Measurements from ENCODE around the gene LHFPL4. TPM values are rescaled to one million over a fixed set of nuclear protein-coding genes. Genes with fewer than 3 reads are reported as not detected.

LHFPL4 gene
- total and polyA plus RNA-seq, 9 of the 15 experiments (the other 6 are each of a cell fraction or from before 2014, with no cell fraction given) = not detected

DNA sequence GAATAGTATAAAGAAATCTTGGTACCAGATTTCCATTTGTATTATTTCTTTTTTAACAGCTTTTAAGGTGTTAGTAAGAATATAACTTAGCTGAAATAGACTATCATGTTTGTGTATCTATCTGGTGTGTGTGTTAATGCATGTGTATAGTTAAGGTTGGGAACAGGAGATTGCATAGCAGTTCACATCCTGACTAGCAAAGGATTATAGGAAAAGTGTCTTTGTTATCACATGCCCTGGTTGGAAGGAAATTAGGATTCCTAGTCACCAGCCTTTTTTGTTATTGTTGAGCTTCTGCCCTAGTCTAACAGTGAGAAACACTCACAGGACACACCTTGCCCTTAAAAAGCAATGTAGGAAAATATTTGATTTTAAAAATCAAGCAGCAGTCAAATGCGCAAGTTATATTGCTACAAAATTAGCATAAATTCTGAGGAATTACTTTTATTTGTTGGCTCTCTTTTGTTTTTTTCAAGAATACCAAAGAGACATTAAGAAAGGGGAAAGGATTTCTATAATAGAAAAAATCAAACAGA lies 98.0 kb downstream of the LHFPL4 start:
- intact Hi-C loops (cut with micrococcal nuclease) (no loop called here), in situ Hi-C loops (cut with MboI) (no loop called here)
- no peak overlapping the region for H3K27ac ChIP-seq (ENCODE audit: extremely low read depth, low read depth, low read length)
- H3K27me3 ChIP-seq (ENCODE audit: control insufficient read depth in 2 of 2, insufficient read depth in 2 of 2, low read length in 2 of 2) = no peaks in the 10 kb centered on the region
- H3K4me1 ChIP-seq (replicated peaks in 1 of 2; ENCODE audit: control insufficient read depth in 2 of 2, insufficient read depth in 2 of 2, low read length in 2 of 2) = no peaks in the 10 kb centered on the region
- H3K9me3 ChIP-seq (replicated peaks; ENCODE audit: control insufficient read depth, insufficient read depth, low read depth, low read length) = no peaks in the 10 kb centered on the region
- ChIA-PET CTCF (ENCODE audit: low intra/inter-chr PET ratio) (no interaction called here), POLR2A (interaction anchor here (0.6 to 1.1 kb wide), 3 partner anchors 10 to 60 kb away, joined by 3 to 4 read pairs (median 4); no protein-coding TSS in a partner anchor)
- H3K9me1 ChIP-seq (ENCODE audit: control insufficient read depth, insufficient read depth, low read length) = no peaks in the 10 kb centered on the region
- TF ChIP-seq EP300 (IDR thresholded peaks at IDR 0.05; ENCODE audit: low read length) (no peak), MCM2 (IDR thresholded peaks at IDR 0.05; ENCODE audit: low read depth) (no peak), SNRNP70 (optimal IDR thresholded peaks at IDR 0.05; ENCODE audit: low read depth, low read length) (no peak), ZNF408 (CRISPR knock-in tag; IDR thresholded peaks at IDR 0.05; ENCODE audit: low read depth) (no peak), ZNF707 (CRISPR knock-in tag; conservative IDR thresholded peaks at IDR 0.05) (no peak), SRSF1 (IDR thresholded peaks at IDR 0.05; ENCODE audit: low read depth, low read length) (no peak), RNF2 (IDR thresholded peaks at IDR 0.05) (no peak), SAFB2 (IDR thresholded peaks at IDR 0.05; ENCODE audit: borderline replicate concordance, low read depth, low read length, severe bottlenecking) (no peak), ZNF445 (CRISPR knock-in tag; IDR thresholded peaks at IDR 0.05; ENCODE audit: low read depth) (no peak), TAF15 (IDR thresholded peaks at IDR 0.05; ENCODE audit: low read depth, low read length) (no peak), ZNF253 (CRISPR knock-in tag; conservative IDR thresholded peaks at IDR 0.05) (no peak)
- TF ChIP-seq, protein P1, sequence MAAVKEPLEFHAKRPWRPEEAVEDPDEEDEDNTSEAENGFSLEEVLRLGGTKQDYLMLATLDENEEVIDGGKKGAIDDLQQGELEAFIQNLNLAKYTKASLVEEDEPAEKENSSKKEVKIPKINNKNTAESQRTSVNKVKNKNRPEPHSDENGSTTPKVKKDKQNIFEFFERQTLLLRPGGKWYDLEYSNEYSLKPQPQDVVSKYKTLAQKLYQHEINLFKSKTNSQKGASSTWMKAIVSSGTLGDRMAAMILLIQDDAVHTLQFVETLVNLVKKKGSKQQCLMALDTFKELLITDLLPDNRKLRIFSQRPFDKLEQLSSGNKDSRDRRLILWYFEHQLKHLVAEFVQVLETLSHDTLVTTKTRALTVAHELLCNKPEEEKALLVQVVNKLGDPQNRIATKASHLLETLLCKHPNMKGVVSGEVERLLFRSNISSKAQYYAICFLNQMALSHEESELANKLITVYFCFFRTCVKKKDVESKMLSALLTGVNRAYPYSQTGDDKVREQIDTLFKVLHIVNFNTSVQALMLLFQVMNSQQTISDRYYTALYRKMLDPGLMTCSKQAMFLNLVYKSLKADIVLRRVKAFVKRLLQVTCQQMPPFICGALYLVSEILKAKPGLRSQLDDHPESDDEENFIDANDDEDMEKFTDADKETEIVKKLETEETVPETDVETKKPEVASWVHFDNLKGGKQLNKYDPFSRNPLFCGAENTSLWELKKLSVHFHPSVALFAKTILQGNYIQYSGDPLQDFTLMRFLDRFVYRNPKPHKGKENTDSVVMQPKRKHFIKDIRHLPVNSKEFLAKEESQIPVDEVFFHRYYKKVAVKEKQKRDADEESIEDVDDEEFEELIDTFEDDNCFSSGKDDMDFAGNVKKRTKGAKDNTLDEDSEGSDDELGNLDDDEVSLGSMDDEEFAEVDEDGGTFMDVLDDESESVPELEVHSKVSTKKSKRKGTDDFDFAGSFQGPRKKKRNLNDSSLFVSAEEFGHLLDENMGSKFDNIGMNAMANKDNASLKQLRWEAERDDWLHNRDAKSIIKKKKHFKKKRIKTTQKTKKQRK (IDR thresholded peaks at IDR 0.05; ENCODE audit: borderline replicate concordance, low read depth, low read length) = no peak
- TF ChIP-seq, protein P2, sequence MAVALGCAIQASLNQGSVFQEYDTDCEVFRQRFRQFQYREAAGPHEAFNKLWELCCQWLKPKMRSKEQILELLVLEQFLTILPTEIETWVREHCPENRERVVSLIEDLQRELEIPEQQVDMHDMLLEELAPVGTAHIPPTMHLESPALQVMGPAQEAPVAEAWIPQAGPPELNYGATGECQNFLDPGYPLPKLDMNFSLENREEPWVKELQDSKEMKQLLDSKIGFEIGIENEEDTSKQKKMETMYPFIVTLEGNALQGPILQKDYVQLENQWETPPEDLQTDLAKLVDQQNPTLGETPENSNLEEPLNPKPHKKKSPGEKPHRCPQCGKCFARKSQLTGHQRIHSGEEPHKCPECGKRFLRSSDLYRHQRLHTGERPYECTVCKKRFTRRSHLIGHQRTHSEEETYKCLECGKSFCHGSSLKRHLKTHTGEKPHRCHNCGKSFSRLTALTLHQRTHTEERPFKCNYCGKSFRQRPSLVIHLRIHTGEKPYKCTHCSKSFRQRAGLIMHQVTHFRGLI (CRISPR knock-in tag; IDR thresholded peaks at IDR 0.05) = no peak
- DNase-seq (ENCODE audit: extremely low read depth in 1 of 4, low spot score in 3 of 4) = no peak
- ATAC-seq = no peak
- no peak overlapping the region for H2AFZ ChIP-seq (ENCODE audit: low read depth, low read length)
- H3K9ac ChIP-seq (ENCODE audit: insufficient read depth in 1 of 2, low read depth in 2 of 2, low read length in 2 of 2) = no peak overlapping the region
- no peak overlapping the region for H3K4me2 ChIP-seq (ENCODE audit: insufficient read depth, low read length)
- H3K36me3 ChIP-seq (ENCODE audit: control insufficient read depth, insufficient read depth, low read length) = peaks cover 85% of the 10 kb centered on the region
- BruUV-seq (replicated peaks) = no TSS peak
- FAIRE-seq = no peak
- 100% methylated on average over 1 of the region's 1 CpG for WGBS (ENCODE audit: insufficient coverage, low coverage, missing lambda C conversion rate)
- 0 out of 3 replicates have a peak, but pooled peaks cover 3% of the 10 kb centered on the region for H3K79me2 ChIP-seq (ENCODE audit: control insufficient read depth, insufficient read depth, low read length)
- no peaks in the 10 kb centered on the region for H4K20me1 ChIP-seq (replicated peaks; ENCODE audit: control insufficient read depth, insufficient read depth, low read length)
- H3K4me3 ChIP-seq = no peak overlapping the region

All from K562 (cell line).